ENCODE measurements around the gene PARD3. TPM values are rescaled to one million over a fixed set of nuclear protein-coding genes. Genes with fewer than 3 reads are reported as not detected.

Gene PARD3
- total and polyA plus RNA-seq, 7 donors = 20.2 to 84.4 (median 53.4) TPM

DNA sequence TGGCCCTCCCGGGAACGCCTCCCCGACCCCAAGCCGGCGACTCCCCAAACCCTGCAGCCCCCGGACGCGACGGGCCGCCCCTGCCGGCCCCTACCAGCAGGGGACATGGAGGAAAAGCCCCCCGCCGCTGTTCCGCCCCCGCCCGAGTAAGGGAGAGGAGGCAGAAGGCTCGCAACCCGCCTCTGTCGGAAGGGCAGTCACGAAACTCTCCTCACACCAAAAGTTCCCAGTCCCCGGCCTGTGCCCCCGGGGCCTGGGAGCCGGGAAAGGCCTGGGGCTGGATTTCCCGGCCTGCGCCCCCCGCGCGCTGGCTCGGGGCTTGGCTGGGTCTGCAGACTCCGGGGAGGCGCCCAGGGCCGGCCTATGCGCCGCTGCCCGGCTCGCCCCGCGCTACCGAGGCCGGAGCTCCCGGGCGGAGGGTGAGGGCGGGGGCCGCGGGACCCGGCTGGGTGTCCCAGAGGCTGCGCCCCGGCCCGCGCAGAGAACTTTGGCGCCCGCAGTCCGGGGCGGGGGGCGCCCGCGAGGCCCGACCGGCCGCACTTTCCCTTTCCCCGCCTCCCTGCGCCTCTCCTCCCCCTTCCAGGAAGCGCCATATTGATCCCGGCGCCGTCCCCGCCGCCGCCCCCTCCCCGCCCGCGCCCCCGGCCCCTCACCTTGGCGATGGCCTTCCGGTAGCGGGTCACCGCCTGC lies 728 bp downstream of the PARD3 start:
- Histone ChIP-seq H3K36me3 (ENCODE audit: insufficient read depth in 1 of 2, low read depth in 1 of 2) (no peaks in the 10 kb centered on the region), H3K27me3 (ENCODE audit: insufficient read depth in 3 of 3, low read length in 2 of 3) (no peaks in the 10 kb centered on the region), H3K4me3 (peak overlapping the region; percentile 81), H3K27ac (peak overlapping the region; percentile 80), H3K9me3 (no peaks in the 10 kb centered on the region), H3K4me1 (peaks cover 42% of the 10 kb centered on the region)
- TF ChIP-seq, protein P1, sequence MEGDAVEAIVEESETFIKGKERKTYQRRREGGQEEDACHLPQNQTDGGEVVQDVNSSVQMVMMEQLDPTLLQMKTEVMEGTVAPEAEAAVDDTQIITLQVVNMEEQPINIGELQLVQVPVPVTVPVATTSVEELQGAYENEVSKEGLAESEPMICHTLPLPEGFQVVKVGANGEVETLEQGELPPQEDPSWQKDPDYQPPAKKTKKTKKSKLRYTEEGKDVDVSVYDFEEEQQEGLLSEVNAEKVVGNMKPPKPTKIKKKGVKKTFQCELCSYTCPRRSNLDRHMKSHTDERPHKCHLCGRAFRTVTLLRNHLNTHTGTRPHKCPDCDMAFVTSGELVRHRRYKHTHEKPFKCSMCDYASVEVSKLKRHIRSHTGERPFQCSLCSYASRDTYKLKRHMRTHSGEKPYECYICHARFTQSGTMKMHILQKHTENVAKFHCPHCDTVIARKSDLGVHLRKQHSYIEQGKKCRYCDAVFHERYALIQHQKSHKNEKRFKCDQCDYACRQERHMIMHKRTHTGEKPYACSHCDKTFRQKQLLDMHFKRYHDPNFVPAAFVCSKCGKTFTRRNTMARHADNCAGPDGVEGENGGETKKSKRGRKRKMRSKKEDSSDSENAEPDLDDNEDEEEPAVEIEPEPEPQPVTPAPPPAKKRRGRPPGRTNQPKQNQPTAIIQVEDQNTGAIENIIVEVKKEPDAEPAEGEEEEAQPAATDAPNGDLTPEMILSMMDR (IDR thresholded peaks at IDR 0.05) = no peak
- 0 to 2% (median 0%) methylated on average over 25 to 77 of the region's 77 CpGs for WGBS, 3 donors
- intact Hi-C loops (cut with DNase I) = loop anchor here (2.0 to 10.0 kb wide), 3 partner anchors 77 to 140 kb away; no protein-coding TSS in a partner anchor
- DNase-seq (peak; percentile 48 to 69), ATAC-seq (peak; percentile 47 to 59 (median 55))

DNA sequence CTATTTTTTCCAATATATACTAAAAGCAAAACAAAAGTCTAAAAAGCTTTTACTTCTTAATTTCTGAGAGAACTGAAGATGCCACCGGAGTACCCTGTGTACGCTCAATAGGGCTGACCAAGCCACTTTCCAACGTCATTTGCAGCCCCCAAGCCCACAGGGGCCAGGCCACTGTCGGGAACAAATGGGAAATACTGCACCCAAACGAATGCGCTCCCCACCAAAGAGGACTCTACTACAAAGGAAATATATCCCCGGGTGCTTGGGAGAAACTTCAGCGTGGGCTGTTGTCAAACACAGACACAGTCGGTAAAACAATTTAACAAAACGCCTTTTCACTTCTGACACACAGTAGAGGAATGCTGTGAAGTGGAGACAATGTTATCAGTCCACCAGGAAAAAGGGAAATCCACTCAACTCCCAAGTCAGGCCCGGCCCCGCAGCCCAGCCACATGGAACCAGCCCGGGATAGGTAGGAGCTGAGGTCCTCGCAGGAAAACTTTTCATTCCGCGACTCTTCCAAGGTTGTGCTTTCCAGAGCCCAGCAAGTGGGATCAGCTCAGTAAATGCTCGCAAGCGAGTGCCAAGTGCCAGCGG lies 1.4 kb downstream of the PARD3 start:
- DNase-seq (peak in 1 of 2 donors; percentile 27), ATAC-seq (peak; percentile 3 to 25 (median 9))
- intact Hi-C loops (cut with DNase I) = loop anchor here (2.0 to 10.0 kb wide), 3 partner anchors 76 to 141 kb away; no protein-coding TSS in a partner anchor
- TF ChIP-seq, protein P1 (IDR thresholded peaks at IDR 0.05) = no peak
- peak overlapping the region; percentile 81 for H3K4me3 ChIP-seq
- H3K9me3 ChIP-seq = no peaks in the 10 kb centered on the region
- no peaks in the 10 kb centered on the region for H3K36me3 ChIP-seq (ENCODE audit: insufficient read depth in 1 of 2, low read depth in 1 of 2)
- 14 to 17% (median 15%) methylated on average over 19 of the region's 19 CpGs for WGBS, 3 donors
- peak overlapping the region; percentile 80 for H3K27ac ChIP-seq
- no peaks in the 10 kb centered on the region for H3K27me3 ChIP-seq (ENCODE audit: insufficient read depth in 3 of 3, low read length in 2 of 3)
- peaks cover 48% of the 10 kb centered on the region for H3K4me1 ChIP-seq

DNA sequence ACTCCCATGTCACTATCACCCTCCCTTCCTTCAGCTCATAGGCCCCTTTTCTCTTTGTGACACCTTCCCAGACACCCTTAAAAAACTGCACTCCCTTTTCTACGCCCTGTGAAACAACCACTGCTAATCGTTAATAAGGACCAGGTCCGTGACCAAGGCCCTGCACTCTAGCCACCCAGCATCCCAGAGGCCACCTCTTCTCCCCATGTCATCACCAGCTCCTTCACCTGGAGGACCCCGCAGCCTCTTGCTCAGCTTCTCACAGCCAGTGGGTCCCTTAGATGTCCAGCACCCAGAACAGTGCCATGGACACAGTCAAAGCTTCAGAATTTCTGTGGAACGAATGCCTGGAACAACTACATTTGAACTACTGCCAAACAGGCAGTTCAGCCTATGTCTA lies 2.3 kb downstream of the PARD3 start:
- Histone ChIP-seq H3K36me3 (ENCODE audit: insufficient read depth in 1 of 2, low read depth in 1 of 2) (no peaks in the 10 kb centered on the region), H3K27ac (peak overlapping the region; percentile 51), H3K27me3 (ENCODE audit: insufficient read depth in 3 of 3, low read length in 2 of 3) (no peaks in the 10 kb centered on the region), H3K4me3 (peak overlapping the region; percentile 81), H3K9me3 (no peaks in the 10 kb centered on the region), H3K4me1 (peaks cover 50% of the 10 kb centered on the region)
- TF ChIP-seq, protein P1 (IDR thresholded peaks at IDR 0.05) = no peak
- ATAC-seq = no peak
- intact Hi-C loops (cut with DNase I) = loop anchor here (5.0 to 10.0 kb wide), 2 partner anchors 75 to 142 kb away; no protein-coding TSS in a partner anchor
- DNase-seq = no peak
- WGBS, 3 donors = 44 to 59% (median 49%) methylated on average over 5 of the region's 5 CpGs

DNA sequence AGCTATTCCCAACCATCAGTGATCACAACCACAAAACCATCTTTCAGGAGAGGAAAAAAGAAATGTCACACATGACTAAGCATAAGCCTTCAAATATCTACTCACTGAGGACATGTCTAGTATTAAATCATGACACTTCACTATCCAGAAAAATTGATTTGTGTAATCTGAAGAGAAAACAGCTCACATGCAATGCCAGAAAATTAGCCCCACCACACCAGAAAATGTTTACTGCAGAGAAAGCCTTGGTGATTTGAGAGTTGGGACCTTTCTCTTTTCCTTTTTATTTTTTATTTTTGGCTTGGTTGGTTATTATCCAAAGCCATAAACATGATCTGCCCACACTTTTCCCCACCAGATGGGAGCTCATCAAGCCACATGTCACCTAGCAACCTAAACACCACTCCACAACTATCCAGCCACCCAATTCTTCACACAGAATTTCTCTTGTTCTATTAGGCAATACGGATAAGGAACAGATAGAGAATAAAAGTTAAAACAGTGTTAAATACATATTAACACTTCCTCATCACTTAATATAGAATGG lies 3.1 kb downstream of the PARD3 start:
- DNase-seq (no peak), ATAC-seq (no peak)
- no peak overlapping the region for H3K4me3 ChIP-seq
- H3K27me3 ChIP-seq (ENCODE audit: insufficient read depth in 3 of 3, low read length in 2 of 3) = no peaks in the 10 kb centered on the region
- peaks cover 48% of the 10 kb centered on the region for H3K4me1 ChIP-seq
- WGBS, 3 donors = 34 to 67% (median 44%) methylated on average over 1 of the region's 1 CpG
- H3K27ac ChIP-seq = peak overlapping the region; percentile 51
- TF ChIP-seq, protein P1 (IDR thresholded peaks at IDR 0.05) = no peak
- no peaks in the 10 kb centered on the region for H3K9me3 ChIP-seq
- H3K36me3 ChIP-seq (ENCODE audit: insufficient read depth in 1 of 2, low read depth in 1 of 2) = no peaks in the 10 kb centered on the region
- intact Hi-C loops (cut with DNase I) = loop anchor here (5.0 to 10.0 kb wide), 2 partner anchors 75 to 143 kb away; no protein-coding TSS in a partner anchor
